Femur (tissue), 1 donor: ENCODE results near the gene ELOVL7.
"Not testable (repeated sequence)": the region's sequence is repeated elsewhere in the genome, so short reads cannot be mapped to it uniquely, and the experiment has no call there.

Experiments used
- DNase-seq: peaks from one replicate; pipeline ENCODE4 v3.0.0-alpha.2; 2017

ELOVL7 gene

DNA sequence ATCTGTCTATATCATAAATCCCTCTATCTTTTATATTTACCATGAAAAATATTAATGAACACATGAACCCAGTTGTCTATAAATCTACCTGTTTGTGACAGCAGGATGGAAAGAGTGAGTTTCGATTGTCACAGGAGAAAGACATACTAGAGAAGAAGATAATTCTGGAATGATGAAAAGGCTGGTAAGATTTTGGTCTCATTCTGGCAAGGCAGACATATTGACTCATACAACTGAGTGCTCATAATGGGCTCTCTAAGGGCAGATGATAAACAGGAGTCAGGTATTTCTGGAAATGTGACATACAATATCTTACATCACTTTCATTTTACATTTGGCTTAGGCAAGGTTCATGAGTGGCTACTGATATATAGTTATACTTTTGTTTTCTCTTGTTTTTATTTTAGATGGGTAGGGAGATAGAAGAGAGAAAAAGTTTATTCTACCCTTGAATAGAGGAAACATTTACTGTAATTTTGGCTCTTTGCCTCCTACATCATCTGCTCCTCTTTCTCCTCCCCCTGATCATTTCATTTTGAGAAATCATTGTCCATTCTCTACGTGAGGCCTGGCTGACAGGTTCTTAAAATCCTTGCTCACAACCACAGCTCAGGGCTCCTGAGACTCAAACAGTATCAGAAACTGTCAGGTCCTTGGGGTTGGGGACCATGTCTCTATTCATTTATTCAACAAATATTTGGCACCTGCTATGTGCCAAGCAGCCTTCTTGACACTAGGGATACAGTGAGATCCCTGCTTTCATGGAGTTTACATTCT lies 14.4 kb downstream of the ELOVL7 start:
- DNase-seq: no peak

DNA sequence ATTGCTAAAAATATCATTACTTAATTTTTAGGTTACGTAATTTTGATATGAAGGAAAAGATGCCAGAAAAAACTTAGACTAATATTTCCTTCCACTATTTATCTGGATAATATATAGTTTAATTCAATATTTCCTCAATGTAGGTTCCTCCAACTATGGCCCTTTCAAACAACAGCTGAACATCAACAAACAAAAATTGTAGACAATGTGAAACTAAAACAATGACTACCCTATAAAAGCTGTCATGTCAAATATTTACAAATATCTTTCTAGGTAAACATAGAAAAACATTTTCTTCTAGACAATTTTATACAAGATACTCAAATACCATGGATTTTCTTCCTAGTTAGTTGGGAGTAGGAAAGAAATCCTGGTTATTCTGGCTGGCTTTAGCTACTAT lies 16.9 kb downstream of the ELOVL7 start:
- DNase-seq: no peak

GRCh38 chr5:60826653-60827052 lies 17.4 kb downstream of the ELOVL7 start:
- no peak for DNase-seq

DNA sequence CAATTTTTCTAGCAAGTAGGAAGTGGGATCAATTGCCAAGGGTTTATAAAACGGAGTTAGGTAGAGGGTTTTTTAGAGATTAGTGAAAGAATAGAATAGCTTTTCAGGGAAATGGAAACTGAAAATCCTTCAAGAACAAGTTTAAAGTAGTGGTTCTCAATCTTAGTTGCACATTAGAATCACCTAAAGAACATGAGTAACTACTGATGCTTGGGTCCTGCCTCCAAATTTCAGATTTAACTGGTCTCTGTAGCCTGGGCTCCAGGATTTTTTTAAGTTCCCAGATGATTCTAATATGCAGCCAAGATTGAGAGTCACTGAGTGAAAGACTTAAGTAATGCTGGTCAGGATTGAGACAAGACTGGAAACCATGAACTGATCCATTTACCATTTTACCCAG lies 20.5 kb downstream of the ELOVL7 start:
- no peak for DNase-seq

GRCh38 chr5:60822285-60822556 lies 21.8 kb downstream of the ELOVL7 start:
- no peak for DNase-seq

DNA sequence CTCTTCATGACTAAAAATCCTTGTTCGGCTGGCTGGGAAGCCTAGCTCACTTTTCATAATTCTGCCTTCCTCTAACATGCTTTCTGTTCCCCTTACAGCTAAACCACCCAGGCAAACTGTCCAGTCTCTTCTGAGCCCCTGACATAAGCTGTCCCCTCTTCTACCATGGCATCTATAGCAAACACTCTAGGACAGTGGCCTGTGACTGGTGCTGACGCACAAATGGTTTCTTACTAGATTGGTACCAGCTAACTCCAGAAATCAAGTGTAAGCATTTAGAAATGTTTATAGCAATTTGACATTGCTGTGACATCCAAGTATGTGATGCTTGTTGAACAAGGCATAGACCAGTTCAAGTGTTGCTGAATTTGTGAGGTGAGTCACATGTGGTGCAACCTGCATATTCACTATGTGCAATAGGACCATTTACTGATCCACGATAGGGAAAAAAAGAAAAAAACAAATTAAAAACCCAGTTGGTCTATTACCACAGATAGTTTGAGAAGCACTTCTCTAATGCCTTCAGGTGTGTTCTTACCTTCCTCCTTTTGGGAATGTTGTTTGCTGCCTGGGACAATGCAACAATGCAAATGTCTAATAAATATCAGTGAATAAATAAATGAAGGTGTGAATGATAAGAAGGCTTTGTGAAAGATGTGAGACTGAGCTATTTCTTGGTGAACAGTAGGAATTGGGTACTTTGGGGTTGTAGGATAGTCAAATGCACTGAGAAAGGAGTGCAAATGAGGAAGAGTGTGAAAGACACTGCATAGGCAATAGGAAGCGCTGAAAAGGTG lies 22.4 kb downstream of the ELOVL7 start:
- DNase-seq: no peak

GRCh38 chr5:60820593-60821487 lies 23.2 kb downstream of the ELOVL7 start:
- DNase-seq: no peak

GRCh38 chr5:60816138-60816537 lies 27.9 kb downstream of the ELOVL7 start:
- not testable (repeated sequence) for DNase-seq

- DNase-seq: no peak
These were observed 29.6 kb downstream of the ELOVL7 start for GRCh38 chr5:60814498-60814897.

DNA sequence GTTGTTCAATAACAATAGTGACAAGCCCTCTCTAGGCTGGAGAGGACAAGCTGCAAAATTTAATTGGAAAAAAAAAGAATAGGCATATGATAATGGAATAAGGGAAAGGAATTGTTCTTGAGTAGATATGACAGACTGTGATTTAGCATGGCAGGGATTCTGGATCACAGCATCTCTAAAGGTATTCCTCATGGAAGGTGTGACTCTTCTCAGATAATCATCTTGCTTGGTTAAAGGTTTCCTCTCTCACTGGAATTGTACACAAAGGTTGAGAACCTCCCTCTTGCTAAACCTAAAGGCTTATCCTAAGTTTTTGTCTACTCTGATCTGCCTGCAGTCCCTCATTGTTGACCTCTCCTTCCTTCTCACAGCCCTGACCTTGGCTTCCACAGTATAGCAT lies 31.6 kb downstream of the ELOVL7 start:
- no peak for DNase-seq

- DNase-seq: no peak
These were observed 33.0 kb downstream of the ELOVL7 start for GRCh38 chr5:60811105-60811504.

DNA sequence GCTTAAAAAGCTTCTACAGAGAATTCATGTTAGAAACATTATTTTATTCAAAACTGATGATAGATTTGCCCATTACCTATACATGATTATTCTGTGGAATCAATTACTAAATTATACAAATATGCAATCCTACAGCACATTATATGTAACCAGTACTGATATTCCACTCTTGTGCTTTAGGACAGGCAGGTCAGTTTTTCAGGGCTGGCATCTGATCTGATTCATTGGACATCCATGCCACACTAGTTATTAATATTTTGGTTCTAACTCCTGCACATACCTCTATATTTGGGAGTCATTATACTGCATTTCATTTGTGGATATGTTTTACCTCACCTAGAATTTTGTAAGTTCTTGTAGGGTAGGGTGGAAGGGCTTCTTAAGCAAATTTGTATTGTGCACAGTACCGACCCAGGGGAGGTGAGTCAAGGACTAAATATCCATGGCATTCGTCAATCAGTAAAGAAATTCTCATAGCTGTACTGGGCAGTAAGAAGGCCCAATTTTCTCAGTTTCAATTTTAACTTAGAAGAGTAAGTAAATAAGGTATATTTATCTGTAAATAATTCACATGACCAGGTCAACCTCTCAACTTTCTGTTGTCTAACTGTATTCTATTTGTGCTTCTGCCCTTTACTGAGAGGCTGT lies 33.5 kb downstream of the ELOVL7 start:
- DNase-seq: no peak

- no peak for DNase-seq
These were observed 34.1 kb downstream of the ELOVL7 start for GRCh38 chr5:60809891-60810425.

DNA sequence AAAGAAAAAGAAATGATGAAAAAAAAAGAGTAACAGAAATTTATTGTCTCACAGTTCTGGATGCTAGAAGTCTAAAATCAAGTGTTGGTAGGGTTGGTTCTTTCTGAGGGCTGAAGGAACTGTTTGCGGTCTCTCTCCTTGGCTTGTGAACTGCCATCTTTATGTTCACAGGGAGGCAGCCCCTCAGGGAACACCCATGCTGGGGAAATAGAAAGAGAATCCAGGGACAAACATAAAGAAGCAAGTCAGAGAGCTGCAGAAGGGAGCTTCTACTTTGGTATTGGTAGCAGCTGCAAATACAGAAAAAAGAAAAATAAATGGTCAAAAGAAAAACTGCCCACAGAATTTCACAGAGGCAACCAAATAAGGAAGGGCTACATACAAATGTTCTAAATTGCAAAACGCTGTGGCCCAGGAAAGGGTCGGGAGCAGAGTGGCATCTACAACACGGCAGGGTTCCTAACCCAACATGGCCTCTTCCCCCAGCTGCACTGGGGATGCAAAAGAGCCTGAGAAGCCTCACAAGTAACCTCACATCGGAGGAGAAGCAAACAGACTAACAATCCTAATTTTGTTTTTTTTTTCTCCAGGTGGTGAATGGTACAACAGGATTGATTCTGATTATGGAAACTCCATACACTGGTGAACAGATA lies 37.4 kb downstream of the ELOVL7 start:
- no peak for DNase-seq

- DNase-seq: no peak
These were observed 38.6 kb downstream of the ELOVL7 start for GRCh38 chr5:60805463-60805862.

- DNase-seq: no peak
These were observed 40.4 kb downstream of the ELOVL7 start for GRCh38 chr5:60803712-60804111.

GRCh38 chr5:60802986-60803385 lies 41.1 kb downstream of the ELOVL7 start:
- DNase-seq: no peak

DNA sequence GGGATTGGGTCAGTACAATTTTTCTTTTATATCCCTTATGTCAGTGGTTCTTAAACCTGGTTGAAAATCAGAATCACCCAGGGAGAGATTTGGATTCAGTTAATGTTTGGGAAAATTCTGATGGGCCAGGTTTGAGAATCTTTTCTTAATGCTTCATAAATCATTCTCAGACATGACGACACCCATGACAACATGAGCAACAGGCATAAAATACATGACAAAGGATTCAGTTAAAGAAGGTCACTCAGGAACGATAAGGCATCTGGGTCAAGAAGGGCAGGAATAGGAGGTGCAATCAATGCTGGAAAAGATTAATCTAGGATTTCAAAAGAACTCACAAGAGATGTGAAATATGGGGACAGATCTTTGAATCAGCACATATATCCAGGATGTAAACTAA lies 41.8 kb downstream of the ELOVL7 start:
- no peak for DNase-seq

DNA sequence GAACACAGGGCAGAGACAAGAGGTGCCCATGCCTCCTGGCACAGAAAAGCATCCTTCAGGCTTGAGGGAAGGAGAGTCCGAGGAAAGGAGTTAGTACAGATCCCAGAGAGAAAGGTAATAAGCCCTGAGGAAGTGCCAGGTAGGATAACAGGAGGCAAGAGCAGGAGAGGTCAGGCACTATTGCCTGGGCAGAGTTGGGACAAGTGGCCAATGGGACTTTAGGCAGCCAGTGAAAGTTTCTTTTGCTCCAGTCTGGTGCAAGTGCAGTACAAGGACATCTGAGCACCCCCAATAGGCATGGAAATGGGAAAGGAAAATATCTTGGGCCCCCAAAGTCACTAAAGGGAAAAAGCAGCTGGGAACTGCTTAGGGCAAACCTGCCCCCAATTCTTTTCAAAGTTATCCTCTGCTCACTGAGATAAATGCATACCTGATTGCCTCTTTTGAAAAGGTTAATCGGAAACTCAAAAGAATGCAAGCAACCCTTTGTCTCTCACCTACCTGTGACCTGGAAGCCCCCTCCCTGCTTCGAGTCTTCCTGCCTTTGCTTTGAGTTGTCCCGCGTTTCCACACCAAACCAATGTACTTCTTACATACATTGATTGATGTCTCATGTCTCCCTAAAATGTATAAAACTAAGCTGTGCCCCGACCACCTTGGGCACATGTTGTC lies 46.5 kb downstream of the ELOVL7 start:
- DNase-seq: no peak

GRCh38 chr5:60795424-60795950 lies 48.6 kb downstream of the ELOVL7 start:
- not testable (repeated sequence) for DNase-seq

DNA sequence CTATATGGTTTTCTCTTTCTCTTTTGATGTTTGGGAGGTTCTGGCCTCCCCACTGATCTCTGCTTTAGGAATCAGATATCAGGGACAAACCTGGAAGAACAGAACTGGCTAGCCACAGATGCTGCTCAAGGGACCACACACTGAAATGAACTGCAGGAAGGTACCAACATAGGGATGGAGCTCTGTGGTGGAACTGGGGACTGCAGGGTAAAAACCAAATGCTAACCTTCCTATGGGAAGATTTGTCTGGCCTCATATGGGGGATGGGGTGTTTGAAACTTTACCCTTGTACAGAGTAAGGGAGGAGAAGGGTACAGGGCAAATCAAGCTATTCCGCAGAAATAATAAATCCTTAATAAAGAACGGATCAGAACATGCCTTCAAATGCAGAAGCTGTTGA lies 49.4 kb downstream of the ELOVL7 start:
- no peak for DNase-seq
